Skeletal muscle satellite cell (primary cell): ENCODE results near the gene ODAD4.

ENCODE experiments used
- H3K27me3 ChIP-seq: 2 replicates; pipeline ENCODE4 v1.7.0; 2013; ENCODE audit warnings: low read length; ENCODE audit not compliant: control insufficient read depth, insufficient read depth
- H3K36me3 ChIP-seq: 2 replicates; pipeline ENCODE4 v1.7.0; 2013; ENCODE audit warnings: mild to moderate bottlenecking, control low read depth, low read length; ENCODE audit not compliant: insufficient read depth
- H3K4me1 ChIP-seq: 2 replicates; pipeline ENCODE4 v1.7.0; 2013; ENCODE audit warnings: low read length; ENCODE audit not compliant: control insufficient read depth, insufficient read depth
- H3K4me2 ChIP-seq: 2 replicates; pipeline ENCODE4 v1.7.0; 2013; ENCODE audit warnings: mild to moderate bottlenecking, low read length
- H3K4me3 ChIP-seq: 2 replicates; pipeline ENCODE4 v1.7.0; 2013; ENCODE audit warnings: low read length
- H3K9ac ChIP-seq: 2 replicates; pipeline ENCODE4 v1.7.0; 2013; ENCODE audit warnings: mild to moderate bottlenecking, low read depth, low read length, moderate library complexity
- H3K9me3 ChIP-seq: replicated peaks from 2 replicates; pipeline ENCODE4 v1.7.0; 2013; ENCODE audit warnings: mild to moderate bottlenecking, control low read depth, low read length

Gene ODAD4

GRCh38 chr17:41956522-41956921, 26.1 kb downstream of the ODAD4 start:
- Histone ChIP-seq H3K4me1 (peaks cover 15% of the 10 kb centered on the region), H3K9me3 (no peaks in the 10 kb centered on the region), H3K27me3 (no peaks in the 10 kb centered on the region), H3K36me3 (no peaks in the 10 kb centered on the region), H3K4me3 (no peak overlapping the region), H3K9ac (no peak overlapping the region), H3K4me2 (no peak overlapping the region)

- Histone ChIP-seq H3K4me2 (no peak overlapping the region), H3K9ac (no peak overlapping the region), H3K9me3 (no peaks in the 10 kb centered on the region), H3K4me1 (peaks cover 15% of the 10 kb centered on the region), H3K36me3 (no peaks in the 10 kb centered on the region), H3K27me3 (peaks cover 1% of the 10 kb centered on the region), H3K4me3 (no peak overlapping the region)
Observed at GRCh38 chr17:41957031-41957868, 26.8 kb downstream of the ODAD4 start.

GRCh38 chr17:41957869-41958439, 27.5 kb downstream of the ODAD4 start:
- Histone ChIP-seq H3K9me3 (no peaks in the 10 kb centered on the region), H3K4me2 (no peak overlapping the region), H3K4me1 (peaks cover 15% of the 10 kb centered on the region), H3K36me3 (no peaks in the 10 kb centered on the region), H3K27me3 (peaks cover 3% of the 10 kb centered on the region), H3K9ac (no peak overlapping the region), H3K4me3 (no peak overlapping the region)

- H3K4me1 ChIP-seq, result peaks cover 15% of the 10 kb centered on the region
- H3K4me3 ChIP-seq, result no peak overlapping the region
- no peaks in the 10 kb centered on the region for H3K36me3 ChIP-seq
- H3K4me2 ChIP-seq, result peak overlapping the region; percentile 22
- H3K9ac ChIP-seq, result no peak overlapping the region
- H3K9me3 ChIP-seq, result no peaks in the 10 kb centered on the region
- peaks cover 3% of the 10 kb centered on the region for H3K27me3 ChIP-seq
Observed at GRCh38 chr17:41959030-41959335, 28.6 kb downstream of the ODAD4 start.

- no peaks in the 10 kb centered on the region for H3K36me3 ChIP-seq
- H3K4me2 ChIP-seq, result peak overlapping the region; percentile 22
- H3K9me3 ChIP-seq, result no peaks in the 10 kb centered on the region
- no peak overlapping the region for H3K4me3 ChIP-seq
- peaks cover 15% of the 10 kb centered on the region for H3K4me1 ChIP-seq
- peaks cover 3% of the 10 kb centered on the region for H3K27me3 ChIP-seq
- no peak overlapping the region for H3K9ac ChIP-seq
Observed at GRCh38 chr17:41959336-41960095, 29.1 kb downstream of the ODAD4 start.

- H3K4me3 ChIP-seq, result no peak overlapping the region
- H3K27me3 ChIP-seq, result peaks cover 3% of the 10 kb centered on the region
- H3K9ac ChIP-seq, result no peak overlapping the region
- no peaks in the 10 kb centered on the region for H3K9me3 ChIP-seq
- H3K36me3 ChIP-seq, result no peaks in the 10 kb centered on the region
- peaks cover 24% of the 10 kb centered on the region for H3K4me1 ChIP-seq
- no peak overlapping the region for H3K4me2 ChIP-seq
Observed at GRCh38 chr17:41962111-41962510, 31.7 kb downstream of the ODAD4 start.

- peaks cover 4% of the 10 kb centered on the region for H3K36me3 ChIP-seq
- peak overlapping the region; percentile 0 for H3K4me2 ChIP-seq
- peaks cover 23% of the 10 kb centered on the region for H3K4me1 ChIP-seq
- H3K4me3 ChIP-seq, result no peak overlapping the region
- H3K27me3 ChIP-seq, result peaks cover 3% of the 10 kb centered on the region
- no peaks in the 10 kb centered on the region for H3K9me3 ChIP-seq
- H3K9ac ChIP-seq, result no peak overlapping the region
Observed at GRCh38 chr17:41962768-41963434, 32.5 kb downstream of the ODAD4 start.

GRCh38 chr17:41965694-41966462, 35.5 kb downstream of the ODAD4 start:
- Histone ChIP-seq H3K9me3 (no peaks in the 10 kb centered on the region), H3K36me3 (peaks cover 22% of the 10 kb centered on the region)

GRCh38 chr17:41966463-41967140, 36.2 kb downstream of the ODAD4 start, which contains the start of gene CNP:
CNP (plus strand) TSS chr17:41966795; CDS start chr17:41966885, 90 bp downstream.
- peaks cover 23% of the 10 kb centered on the region for H3K4me1 ChIP-seq
- no peaks in the 10 kb centered on the region for H3K9me3 ChIP-seq
- peak within 1 kb of the TSS; percentile 96 for H3K4me3 ChIP-seq
- peaks cover 23% of the 10 kb centered on the region for H3K36me3 ChIP-seq
- H3K9ac ChIP-seq, result peak within 1 kb of the TSS; percentile 97
- peak within 1 kb of the TSS; percentile 90 for H3K4me2 ChIP-seq
- H3K27me3 ChIP-seq, result peaks cover 3% of the 10 kb centered on the region

More at GRCh38 chr17:41965694-41966462, 35.5 kb downstream of the ODAD4 start:
- Histone ChIP-seq H3K4me2 (peak overlapping the region; percentile 90), H3K4me3 (peak overlapping the region; percentile 96), H3K4me1 (peaks cover 23% of the 10 kb centered on the region), H3K9ac (peak overlapping the region; percentile 97), H3K27me3 (peaks cover 3% of the 10 kb centered on the region)

- Histone ChIP-seq H3K4me1 (peaks cover 23% of the 10 kb centered on the region), H3K36me3 (peaks cover 30% of the 10 kb centered on the region), H3K9ac (peak overlapping the region; percentile 97), H3K4me3 (peak overlapping the region; percentile 96), H3K9me3 (no peaks in the 10 kb centered on the region), H3K27me3 (peaks cover 1% of the 10 kb centered on the region), H3K4me2 (peak overlapping the region; percentile 90)
Observed at GRCh38 chr17:41967141-41967920, 36.9 kb downstream of the ODAD4 start.
